NB4 (cell line): ENCODE measurements around the gene ALDH3A2.

Source experiments
- MAX ChIP-seq: IDR thresholded peaks from 2 replicates; pipeline ENCODE4 v1.6.1; 2011; ENCODE audit warnings: low read depth, low read length
- MYC ChIP-seq: IDR thresholded peaks from 2 replicates; pipeline ENCODE4 v1.6.1; 2011; ENCODE audit warnings: low read depth, low read length
- POLR2A ChIP-seq: IDR thresholded peaks from 2 replicates; pipeline ENCODE4 v1.6.1; 2011; ENCODE audit warnings: mild to moderate bottlenecking; ENCODE audit not compliant: insufficient read length; ENCODE audit errors: extremely low read depth
- TF ChIP-seq, protein P1 (sequence below): IDR thresholded peaks from one replicate; pipeline ENCODE4 v1.5.1; 2012; ENCODE audit warnings: low read depth, low read length

DNA sequence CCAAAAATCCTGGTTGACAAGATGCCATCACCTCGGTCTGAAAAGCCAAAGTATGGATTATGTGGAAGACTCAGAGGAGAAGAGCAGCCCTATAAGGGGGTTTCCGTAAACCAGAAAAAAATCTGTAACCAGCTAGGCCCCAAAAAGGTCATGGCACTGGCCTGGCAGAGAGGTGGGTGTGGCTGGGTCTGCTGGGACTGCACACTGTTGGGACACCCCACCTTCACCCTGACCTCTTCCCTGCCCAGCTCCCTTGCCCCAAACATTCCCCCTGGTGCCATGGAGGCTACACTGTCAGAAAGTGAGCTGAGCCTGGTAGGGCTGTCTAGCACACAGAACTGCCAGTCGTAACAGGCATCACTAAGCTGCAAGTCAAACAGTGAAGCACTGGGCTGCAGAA is 61.3 kb downstream of the ALDH3A2 start:
- TF ChIP-seq, protein P1, sequence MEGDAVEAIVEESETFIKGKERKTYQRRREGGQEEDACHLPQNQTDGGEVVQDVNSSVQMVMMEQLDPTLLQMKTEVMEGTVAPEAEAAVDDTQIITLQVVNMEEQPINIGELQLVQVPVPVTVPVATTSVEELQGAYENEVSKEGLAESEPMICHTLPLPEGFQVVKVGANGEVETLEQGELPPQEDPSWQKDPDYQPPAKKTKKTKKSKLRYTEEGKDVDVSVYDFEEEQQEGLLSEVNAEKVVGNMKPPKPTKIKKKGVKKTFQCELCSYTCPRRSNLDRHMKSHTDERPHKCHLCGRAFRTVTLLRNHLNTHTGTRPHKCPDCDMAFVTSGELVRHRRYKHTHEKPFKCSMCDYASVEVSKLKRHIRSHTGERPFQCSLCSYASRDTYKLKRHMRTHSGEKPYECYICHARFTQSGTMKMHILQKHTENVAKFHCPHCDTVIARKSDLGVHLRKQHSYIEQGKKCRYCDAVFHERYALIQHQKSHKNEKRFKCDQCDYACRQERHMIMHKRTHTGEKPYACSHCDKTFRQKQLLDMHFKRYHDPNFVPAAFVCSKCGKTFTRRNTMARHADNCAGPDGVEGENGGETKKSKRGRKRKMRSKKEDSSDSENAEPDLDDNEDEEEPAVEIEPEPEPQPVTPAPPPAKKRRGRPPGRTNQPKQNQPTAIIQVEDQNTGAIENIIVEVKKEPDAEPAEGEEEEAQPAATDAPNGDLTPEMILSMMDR, result no peak
- TF ChIP-seq POLR2A (no peak), MAX (no peak), MYC (no peak)
